Right renal pelvis (tissue), 4 donors: Measurements from ENCODE around the gene SLC25A45. TPM values are rescaled to one million over a fixed set of nuclear protein-coding genes. Genes with fewer than 3 reads are reported as not detected.

Experiments used
- DNase-seq, 4 donors: peaks; one replicate each; pipeline ENCODE4 v3.0.0-alpha.2; 2013; ENCODE audit warnings: low read depth in 4 of 4, low spot score in 3 of 4, missing footprints in 1 of 4
- polyA plus RNA-seq, 4 donors: library from polyadenylated mRNA; unstranded; fragments of 120-200 nt; gene quantifications; one replicate each; pipeline ENCODE4 v1.2.1, GENCODE V29; 2013; ENCODE audit not compliant: insufficient read length in 4 of 4

The SLC25A45 gene
- polyA plus RNA-seq, 4 donors: 5.4 to 7.2 (median 6.0) TPM

DNA sequence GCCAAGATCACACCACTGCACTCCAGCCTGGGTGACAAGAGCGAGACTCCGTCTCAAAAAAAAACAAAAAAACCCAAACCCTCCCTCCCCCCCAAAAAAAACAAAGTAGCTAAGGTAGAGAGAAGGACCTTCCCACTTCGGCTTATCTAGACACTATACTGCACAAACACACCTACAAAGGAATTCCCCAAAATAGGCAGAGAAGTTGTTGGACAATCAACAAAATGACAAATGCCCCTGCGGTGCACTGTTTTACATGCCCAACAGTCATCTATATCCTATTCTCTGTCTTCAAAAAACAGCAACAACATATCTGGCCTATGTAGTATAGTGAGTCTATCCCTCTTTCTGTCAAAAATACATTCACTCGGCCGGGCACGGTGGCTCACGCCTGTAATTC, 55.4 kb downstream of the SLC25A45 start:
- no peak for DNase-seq

GRCh38 chr11:65325435-65325834, 57.0 kb downstream of the SLC25A45 start:
- no peak for DNase-seq

Other genes with a start within 250 kb of the SLC25A45 start
- gene SYVN1, start 248.1 kb downstream of the SLC25A45 start, polyA plus RNA-seq: 10 to 100 TPM; 47.0 to 54.9 (median 51.0) TPM
- gene SPDYC, start 212.4 kb downstream of the SLC25A45 start, polyA plus RNA-seq: under 1 TPM in 2 of 4 donors, not detected in 2; 0.15 to 0.17 TPM
- gene CAPN1, start 200.7 kb downstream of the SLC25A45 start, polyA plus RNA-seq: 100 to 1,000 TPM in 2 of 4 donors, 10 to 100 TPM in 2; 84.3 to 109 (median 97.7) TPM
- 10 to 100 TPM; 24.4 to 26.8 (median 26.0) TPM for gene POLA2, start 120.7 kb downstream of the SLC25A45 start, polyA plus RNA-seq
- gene CDC42EP2, start 67.8 kb downstream of the SLC25A45 start, polyA plus RNA-seq: 10 to 100 TPM in 3 of 4 donors, 1 to 10 TPM in 1; 8.7 to 12.7 (median 10.7) TPM
- 10 to 100 TPM; 82.7 to 93.3 (median 90.7) TPM for gene DPF2, start 48.8 kb downstream of the SLC25A45 start, polyA plus RNA-seq
- under 1 TPM; 0.63 to 0.80 (median 0.69) TPM for gene TIGD3, start 27.9 kb downstream of the SLC25A45 start, polyA plus RNA-seq
- gene FRMD8, start 4.0 kb upstream of the SLC25A45 start, polyA plus RNA-seq: 10 to 100 TPM; 17.4 to 25.0 (median 18.7) TPM
- 100 to 1,000 TPM; 141 to 286 (median 189) TPM for gene NEAT1, start 40.2 kb upstream of the SLC25A45 start, polyA plus RNA-seq
- gene MALAT1, start 116.4 kb upstream of the SLC25A45 start, polyA plus RNA-seq: 100 to 1,000 TPM; 386 to 707 (median 624) TPM
- 10 to 100 TPM; 59.9 to 79.9 (median 65.2) TPM for gene SCYL1, start 142.4 kb upstream of the SLC25A45 start, polyA plus RNA-seq
- 100 to 1,000 TPM in 3 of 4 donors, 10 to 100 TPM in 1; 96.6 to 137 (median 122) TPM for gene LTBP3, start 175.7 kb upstream of the SLC25A45 start, polyA plus RNA-seq
- 10 to 100 TPM; 53.3 to 69.1 (median 55.6) TPM for gene ZNRD2, start 187.8 kb upstream of the SLC25A45 start, polyA plus RNA-seq
- gene FAM89B, start 189.9 kb upstream of the SLC25A45 start, polyA plus RNA-seq: 10 to 100 TPM; 20.6 to 31.9 (median 25.2) TPM
- 10 to 100 TPM; 11.5 to 14.2 (median 12.8) TPM for gene EHBP1L1, start 193.4 kb upstream of the SLC25A45 start, polyA plus RNA-seq
- gene KCNK7, start 213.2 kb upstream of the SLC25A45 start, polyA plus RNA-seq: under 1 TPM in 3 of 4 donors, not detected in 1; 0.12 to 0.61 (median 0.26) TPM
- gene MAP3K11, start 231.6 kb upstream of the SLC25A45 start, polyA plus RNA-seq: 10 to 100 TPM; 38.0 to 51.8 (median 41.0) TPM
- gene PCNX3, start 233.1 kb upstream of the SLC25A45 start, polyA plus RNA-seq: 10 to 100 TPM; 24.5 to 38.7 (median 26.3) TPM